NCI-H2107 (cell line): ENCODE measurements around the gene MUC4.
"Not testable (repeated sequence)": the region's sequence is repeated elsewhere in the genome, so short reads cannot be mapped to it uniquely, and the experiment has no call there.

Source experiments
- DNase-seq: peaks from one replicate; lab custom pipeline; 2025; lab: John Stamatoyannopoulos, UW

Gene MUC4

GRCh38 chr3:195835791-195836190 is 24.1 kb upstream of the MUC4 start:
- DNase-seq, result no peak

GRCh38 chr3:195834675-195835583 is 23.2 kb upstream of the MUC4 start:
- no peak for DNase-seq

GRCh38 chr3:195829897-195830254 is 18.1 kb upstream of the MUC4 start:
- no peak for DNase-seq

GRCh38 chr3:195828762-195829161 is 17.0 kb upstream of the MUC4 start:
- no peak for DNase-seq

- DNase-seq, result no peak
These were observed 14.4 kb upstream of the MUC4 start for GRCh38 chr3:195825857-195826804.

- DNase-seq, result no peak
These were observed 13.5 kb upstream of the MUC4 start for GRCh38 chr3:195825191-195825588.

GRCh38 chr3:195824425-195825190 is 12.9 kb upstream of the MUC4 start:
- DNase-seq, result not testable (repeated sequence)

- no peak for DNase-seq
These were observed 12.3 kb upstream of the MUC4 start for GRCh38 chr3:195823999-195824398.

- DNase-seq, result no peak
These were observed 11.6 kb upstream of the MUC4 start for GRCh38 chr3:195823280-195823679.

- DNase-seq, result no peak
These were observed 10.5 kb upstream of the MUC4 start for GRCh38 chr3:195822131-195822696.

GRCh38 chr3:195821403-195822130 is 9.8 kb upstream of the MUC4 start:
- DNase-seq, result no peak

- DNase-seq, result no peak
These were observed 9.2 kb upstream of the MUC4 start for GRCh38 chr3:195820901-195821300.

GRCh38 chr3:195820186-195820585 is 8.5 kb upstream of the MUC4 start:
- DNase-seq, result no peak

GRCh38 chr3:195818301-195818700 is 6.6 kb upstream of the MUC4 start:
- no peak for DNase-seq

GRCh38 chr3:195817578-195818135 is 5.9 kb upstream of the MUC4 start:
- DNase-seq, result no peak

GRCh38 chr3:195816276-195816913 is 4.7 kb upstream of the MUC4 start:
- not testable (repeated sequence) for DNase-seq

GRCh38 chr3:195815169-195815771 is 3.5 kb upstream of the MUC4 start:
- DNase-seq, result no peak

GRCh38 chr3:195813916-195814640 is 2.3 kb upstream of the MUC4 start:
- DNase-seq, result no peak

- DNase-seq, result no peak
These were observed 637 bp upstream of the MUC4 start for GRCh38 chr3:195812366-195812765.
